GM12878 (cell line): ENCODE measurements around the gene IL1R2. TPM values are rescaled to one million over a fixed set of nuclear protein-coding genes. Genes with fewer than 3 reads are reported as not detected.

Experiments
- CHD1 ChIP-seq: IDR thresholded peaks from 2 replicates; pipeline ENCODE4 v1.6.1; 2012; ENCODE audit warnings: low read depth, low read length, improper control_type of control experiment
- EED ChIP-seq: sonication (generic); IDR thresholded peaks from 2 replicates; pipeline ENCODE4 v1.6.1; 2016; ENCODE audit warnings: antibody characterized with exemption, low read depth
- EP300 ChIP-seq, 2 experiments: fragments of 150-350 bp in 1 of 2; IDR thresholded peaks; 2 replicates each; pipeline ENCODE4 v1.6.1; 2011 to 2012; ENCODE audit warnings: low read depth in 2 of 2, low read length in 2 of 2, borderline replicate concordance in 1 of 2, improper control_type of control experiment in 1 of 2, inconsistent platforms in 1 of 2; ENCODE audit not compliant: control insufficient read depth in 1 of 2
- ESRRA ChIP-seq: IDR thresholded peaks from 2 replicates; pipeline ENCODE4 v1.6.1; 2012; ENCODE audit warnings: mild to moderate bottlenecking, low read length, improper control_type of control experiment
- GABPA ChIP-seq: IDR thresholded peaks from 2 replicates; pipeline ENCODE4 v1.6.1; 2014; ENCODE audit warnings: antibody characterized with exemption, low read depth, mild to moderate bottlenecking, inconsistent platforms
- HDAC6 ChIP-seq: fragments of 200-600 bp; sonication (generic); IDR thresholded peaks from one replicate; pipeline ENCODE4 v1.8.0; 2017; ENCODE audit warnings: antibody characterized with exemption; ENCODE audit not compliant: unreplicated experiment
- KAT2A ChIP-seq: conservative IDR thresholded peaks from 2 replicates; pipeline ENCODE4 v1.6.1; 2011; ENCODE audit warnings: low read depth, low read length; ENCODE audit not compliant: control insufficient read depth
- NR2C1 ChIP-seq: fragments of 450-650 bp; IDR thresholded peaks from 2 replicates; pipeline ENCODE4 v1.6.1; 2017; ENCODE audit warnings: antibody characterized with exemption, mild to moderate bottlenecking, moderate library complexity
- PKNOX1 ChIP-seq: fragments of 450-650 bp; IDR thresholded peaks from 2 replicates; pipeline ENCODE4 v1.6.1; 2016; ENCODE audit warnings: mild to moderate bottlenecking
- SMAD5 ChIP-seq: IDR thresholded peaks from 2 replicates; pipeline ENCODE4 v1.6.1; 2016; ENCODE audit warnings: antibody characterized with exemption, low read depth
- WRNIP1 ChIP-seq: IDR thresholded peaks from 2 replicates; pipeline ENCODE4 v1.6.1; 2011; ENCODE audit warnings: low read depth, low read length, improper control_type of control experiment, borderline replicate concordance
- polyA plus RNA-seq, 11 experiments: library from polyadenylated mRNA; depleted of rRNA in 4 of 11; unstranded in 6 of 11; stranded (reverse) in 5 of 11; fragments of >200 nt; fragmentation: Nextera tagmentation in 4 of 11; fragmentation: Illumina TruSeq in 1 of 11; extraction: Ambion mirVana in 4 of 11; extraction: Trizol in 1 of 11; gene quantifications; 1 replicate in 1 of 11; 2 replicates in 10 of 11; pipeline versions ENCODE4 v1.2.1 to v1.2.3, GENCODE V29; 2011 to 2016; ENCODE audit warnings: inconsistent platforms in 2 of 11, missing spikeins in 2 of 11, low read depth in 1 of 11
- total RNA-seq, 4 experiments: library from RNA; depleted of rRNA in 3 of 4; stranded (reverse); fragments of >200 nt in 3 of 4; fragmentation: Illumina TruSeq in 1 of 4; extraction: Trizol in 1 of 4; gene quantifications; 2 replicates each; pipeline versions ENCODE4 v1.2.1 to v1.2.3, GENCODE V29; 2013 to 2021

IL1R2 gene
- total and polyA plus RNA-seq, 10 of the 15 experiments (the other 5 are each of a cell fraction or from before 2014, with no cell fraction given) = 0.44 to 6.4 (median 0.62) TPM

- TF ChIP-seq PKNOX1 (no peak), EED (no peak), CHD1 (no peak), HDAC6 (no peak), GABPA (no peak), SMAD5 (no peak), KAT2A (no peak), NR2C1 (peak; percentile 41; the same call in 1 of the 2 replicates), EP300 (IDR thresholded peaks at IDR 0.05; ENCODE audit: borderline replicate concordance in 1 of 2, control insufficient read depth in 1 of 2, low read depth in 2 of 2, low read length in 2 of 2) (no peak), ESRRA (no peak), WRNIP1 (no peak)
- TF ChIP-seq, all 136 proteins: peak for 4
These were observed 70.4 kb downstream of the IL1R2 start (continued) for GRCh38 chr2:102061962-102062795.
